Stimulated activated naive CD4-positive, alpha-beta T cell (primary cell): ENCODE measurements around the gene LYSMD1.
A peak's percentile ranks its signal among the peaks of the same experiment; 100 is the strongest.
"Not testable (repeated sequence)": the region's sequence is repeated elsewhere in the genome, so short reads cannot be mapped to it uniquely, and the experiment has no call there.

Experiments
- DNase-seq, 6 experiments: peaks; one replicate each; lab custom pipeline; 2025; lab: John Stamatoyannopoulos, UW

The LYSMD1 gene

GRCh38 chr1:151165738-151166504 is at the start of gene LYSMD1, which contains the start of gene SCNM1:
Gene LYSMD1 (minus strand): TSS chr1:151165902. CDS start chr1:151165258, 644 bp downstream.
Gene SCNM1 (plus strand): TSS chr1:151166144. CDS start chr1:151166153, 9 bp downstream.
- peak; percentile 94 to 97 (median 96) for DNase-seq

- no peak for DNase-seq
Measured at GRCh38 chr1:151213560-151213959, 47.9 kb upstream of the LYSMD1 start.

GRCh38 chr1:151211972-151212705 is 46.4 kb upstream of the LYSMD1 start:
- DNase-seq, result peak in 1 of 6 experiments; percentile 7

- no peak for DNase-seq
Measured at GRCh38 chr1:151210830-151211229, 45.1 kb upstream of the LYSMD1 start.

- not testable (repeated sequence) for DNase-seq
Measured at GRCh38 chr1:151205381-151205965, 39.8 kb upstream of the LYSMD1 start.

GRCh38 chr1:151199873-151200581 is 34.3 kb upstream of the LYSMD1 start:
- DNase-seq, result peak in 2 of 6 experiments; percentile 3 to 4

GRCh38 chr1:151198254-151199127 is 32.8 kb upstream of the LYSMD1 start, which contains the start of gene PIP5K1A:
Gene PIP5K1A (plus strand): TSS chr1:151198552. CDS start chr1:151198997, 445 bp downstream.
- peak; percentile 96 to 99 (median 97) for DNase-seq

GRCh38 chr1:151197863-151198253 is 32.2 kb upstream of the LYSMD1 start:
- no peak for DNase-seq

GRCh38 chr1:151196292-151196800 is 30.6 kb upstream of the LYSMD1 start:
- DNase-seq, result peak in 5 of 6 experiments; percentile 30 to 68 (median 52)

GRCh38 chr1:151194894-151195594 is 29.3 kb upstream of the LYSMD1 start:
- not testable (repeated sequence) for DNase-seq

- no peak for DNase-seq
Measured at GRCh38 chr1:151193856-151194255, 28.2 kb upstream of the LYSMD1 start.

GRCh38 chr1:151193304-151193703 is 27.6 kb upstream of the LYSMD1 start:
- no peak for DNase-seq

- DNase-seq, result no peak
Measured at GRCh38 chr1:151192047-151192446, 26.3 kb upstream of the LYSMD1 start.

GRCh38 chr1:151189637-151190445 is 24.1 kb upstream of the LYSMD1 start, which contains the start of gene VPS72:
Gene VPS72 (minus strand): TSS chr1:151190197. CDS start chr1:151190121, 76 bp downstream.
- peak; percentile 77 to 85 (median 82) for DNase-seq

- not testable (repeated sequence) for DNase-seq
Measured at GRCh38 chr1:151188667-151189066, 23.0 kb upstream of the LYSMD1 start.

GRCh38 chr1:151187205-151187604 is 21.5 kb upstream of the LYSMD1 start:
- DNase-seq, result no peak

- DNase-seq, result no peak
Measured at GRCh38 chr1:151184211-151184610, 18.5 kb upstream of the LYSMD1 start.

- no peak for DNase-seq
Measured at GRCh38 chr1:151176514-151177045, 10.9 kb upstream of the LYSMD1 start.

GRCh38 chr1:151175863-151176262 is 10.2 kb upstream of the LYSMD1 start, which contains the start of gene TMOD4:
Gene TMOD4 (minus strand): TSS chr1:151175981. CDS start chr1:151174875, 1,106 bp downstream.
- peak in 1 of 6 experiments; percentile 17 for DNase-seq
